Osteoblast (primary cell): Measurements from ENCODE around the gene GLIPR1. TPM values are rescaled to one million over a fixed set of nuclear protein-coding genes. Genes with fewer than 3 reads are reported as not detected.
"Not testable (repeated sequence)": the region's sequence is repeated elsewhere in the genome, so short reads cannot be mapped to it uniquely, and the experiment has no call there.

Experiments
- DNase-seq: peaks from one replicate; pipeline ENCODE4 v3.0.0; 2011; ENCODE audit warnings: low spot score, mixed read lengths; ENCODE audit not compliant: insufficient read length; ENCODE audit errors: missing footprints
- H2AFZ ChIP-seq: 2 replicates; pipeline ENCODE4 v1.6.0; 2011; ENCODE audit warnings: mild to moderate bottlenecking, low read length
- H3K27ac ChIP-seq: 2 replicates; pipeline ENCODE4 v1.5.1; 2011; ENCODE audit warnings: mild to moderate bottlenecking, low read depth, low read length, moderate library complexity
- H3K27me3 ChIP-seq: 2 replicates; pipeline ENCODE4 v1.6.0; 2012; ENCODE audit warnings: mild to moderate bottlenecking, control low read depth, inconsistent platforms, low read length, moderate library complexity; ENCODE audit not compliant: insufficient read depth
- H3K36me3 ChIP-seq: 2 replicates; pipeline ENCODE4 v1.5.1; 2011; ENCODE audit warnings: mild to moderate bottlenecking, low read length, control low read depth, moderate library complexity; ENCODE audit not compliant: insufficient read depth
- H3K4me1 ChIP-seq: 2 replicates; pipeline ENCODE4 v1.5.1; 2011; ENCODE audit warnings: mild to moderate bottlenecking, low read length, control low read depth, moderate library complexity; ENCODE audit not compliant: insufficient read depth
- H3K4me2 ChIP-seq: 2 replicates; pipeline ENCODE4 v1.6.0; 2011; ENCODE audit warnings: mild to moderate bottlenecking, low read length; ENCODE audit not compliant: insufficient read depth
- H3K4me3 ChIP-seq: fragments of 200-600 bp; sonication (generic); 3 replicates; pipeline ENCODE4 v1.5.1; 2012; ENCODE audit warnings: mild to moderate bottlenecking, low read length, inconsistent platforms; ENCODE audit not compliant: insufficient read depth
- H3K79me2 ChIP-seq: 2 replicates; pipeline ENCODE4 v1.6.0; 2012; ENCODE audit warnings: mild to moderate bottlenecking, low read length, control low read depth, inconsistent platforms; ENCODE audit not compliant: insufficient read depth
- H3K9me3 ChIP-seq: 2 replicates; pipeline ENCODE4 v1.5.1; 2011; ENCODE audit warnings: low read depth, low read length, control low read depth
- H4K20me1 ChIP-seq: 2 replicates; pipeline ENCODE4 v1.6.0; 2012; ENCODE audit warnings: mild to moderate bottlenecking, low read length, control low read depth; ENCODE audit not compliant: insufficient read depth
- total RNA-seq: library from RNA; depleted of rRNA; stranded (reverse); fragments of >200 nt; gene quantifications from 2 replicates; pipeline ENCODE4 v1.2.3, GENCODE V29; 2012
- TF ChIP-seq, protein P1 (sequence below): IDR thresholded peaks from 2 replicates; pipeline ENCODE4 v1.5.1; 2011; ENCODE audit warnings: mild to moderate bottlenecking, low read depth, low read length, moderate library complexity; ENCODE audit errors: extremely low read depth

GLIPR1 gene
- total RNA-seq, 1 donor: 83.2 TPM

DNA sequence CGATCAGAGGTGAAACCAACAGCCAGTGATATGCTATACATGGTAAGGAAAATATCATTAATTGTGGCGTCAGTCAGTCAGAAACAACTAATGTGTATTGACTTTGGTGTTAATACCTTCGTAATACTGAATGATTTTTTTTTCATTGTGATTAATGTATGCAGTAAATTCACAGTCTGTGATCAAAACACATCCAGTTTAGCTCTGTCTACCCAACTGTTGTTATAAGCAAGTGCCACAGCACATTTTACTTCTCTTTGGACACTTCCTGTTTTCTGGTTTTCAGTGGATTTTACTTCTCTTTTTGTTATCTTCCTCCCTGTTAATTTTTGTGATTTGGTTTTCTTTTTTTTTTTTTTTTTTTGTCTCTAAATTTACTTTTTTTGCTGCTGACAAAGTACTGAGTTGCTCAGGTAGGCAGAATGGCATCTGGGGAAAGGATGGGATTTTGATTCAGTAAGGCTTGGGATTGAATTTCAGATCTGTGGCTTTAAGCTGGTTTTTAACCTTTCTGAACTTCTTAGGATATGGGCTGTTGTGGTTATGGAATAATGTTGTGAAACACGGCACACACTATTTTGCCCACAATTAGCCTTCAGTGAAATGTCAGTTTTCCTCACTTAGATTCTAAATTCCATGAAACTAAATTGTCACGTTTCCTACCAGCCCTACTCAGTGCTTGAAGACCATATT is 604 bp downstream of the GLIPR1 start:
- Histone ChIP-seq H3K4me3 (peak overlapping the region; percentile 72), H3K79me2 (peaks cover 50% of the 10 kb centered on the region), H3K4me1 (peaks cover 60% of the 10 kb centered on the region), H3K27ac (peak overlapping the region; percentile 89), H4K20me1 (no peaks in the 10 kb centered on the region), H3K4me2 (peak overlapping the region; percentile 90), H2AFZ (no peak overlapping the region), H3K27me3 (no peaks in the 10 kb centered on the region), H3K36me3 (peaks cover 34% of the 10 kb centered on the region), H3K9me3 (no peaks in the 10 kb centered on the region)
- no peak for DNase-seq
- TF ChIP-seq, protein P1, sequence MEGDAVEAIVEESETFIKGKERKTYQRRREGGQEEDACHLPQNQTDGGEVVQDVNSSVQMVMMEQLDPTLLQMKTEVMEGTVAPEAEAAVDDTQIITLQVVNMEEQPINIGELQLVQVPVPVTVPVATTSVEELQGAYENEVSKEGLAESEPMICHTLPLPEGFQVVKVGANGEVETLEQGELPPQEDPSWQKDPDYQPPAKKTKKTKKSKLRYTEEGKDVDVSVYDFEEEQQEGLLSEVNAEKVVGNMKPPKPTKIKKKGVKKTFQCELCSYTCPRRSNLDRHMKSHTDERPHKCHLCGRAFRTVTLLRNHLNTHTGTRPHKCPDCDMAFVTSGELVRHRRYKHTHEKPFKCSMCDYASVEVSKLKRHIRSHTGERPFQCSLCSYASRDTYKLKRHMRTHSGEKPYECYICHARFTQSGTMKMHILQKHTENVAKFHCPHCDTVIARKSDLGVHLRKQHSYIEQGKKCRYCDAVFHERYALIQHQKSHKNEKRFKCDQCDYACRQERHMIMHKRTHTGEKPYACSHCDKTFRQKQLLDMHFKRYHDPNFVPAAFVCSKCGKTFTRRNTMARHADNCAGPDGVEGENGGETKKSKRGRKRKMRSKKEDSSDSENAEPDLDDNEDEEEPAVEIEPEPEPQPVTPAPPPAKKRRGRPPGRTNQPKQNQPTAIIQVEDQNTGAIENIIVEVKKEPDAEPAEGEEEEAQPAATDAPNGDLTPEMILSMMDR: no peak

DNA sequence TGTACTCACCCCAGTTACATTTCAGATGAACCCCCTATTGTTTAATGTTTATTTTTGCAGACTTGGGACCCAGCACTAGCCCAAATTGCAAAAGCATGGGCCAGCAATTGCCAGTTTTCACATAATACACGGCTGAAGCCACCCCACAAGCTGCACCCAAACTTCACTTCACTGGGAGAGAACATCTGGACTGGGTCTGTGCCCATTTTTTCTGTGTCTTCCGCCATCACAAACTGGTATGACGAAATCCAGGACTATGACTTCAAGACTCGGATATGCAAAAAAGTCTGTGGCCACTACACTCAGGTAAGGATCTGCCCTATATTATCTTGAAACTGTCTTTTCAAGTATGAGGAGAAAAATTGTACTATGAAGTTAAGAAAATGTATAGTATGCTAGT is 1.2 kb downstream of the GLIPR1 start:
- no peaks in the 10 kb centered on the region for H3K9me3 ChIP-seq
- no peak overlapping the region for H2AFZ ChIP-seq
- H3K4me1 ChIP-seq: peaks cover 65% of the 10 kb centered on the region
- H3K27me3 ChIP-seq: no peaks in the 10 kb centered on the region
- H3K4me2 ChIP-seq: peak overlapping the region; percentile 90
- peaks cover 56% of the 10 kb centered on the region for H3K79me2 ChIP-seq
- peaks cover 39% of the 10 kb centered on the region for H3K36me3 ChIP-seq
- peak overlapping the region; percentile 72 for H3K4me3 ChIP-seq
- no peak for DNase-seq
- peak overlapping the region; percentile 89 for H3K27ac ChIP-seq
- TF ChIP-seq, protein P1: no peak
- H4K20me1 ChIP-seq: no peaks in the 10 kb centered on the region

DNA sequence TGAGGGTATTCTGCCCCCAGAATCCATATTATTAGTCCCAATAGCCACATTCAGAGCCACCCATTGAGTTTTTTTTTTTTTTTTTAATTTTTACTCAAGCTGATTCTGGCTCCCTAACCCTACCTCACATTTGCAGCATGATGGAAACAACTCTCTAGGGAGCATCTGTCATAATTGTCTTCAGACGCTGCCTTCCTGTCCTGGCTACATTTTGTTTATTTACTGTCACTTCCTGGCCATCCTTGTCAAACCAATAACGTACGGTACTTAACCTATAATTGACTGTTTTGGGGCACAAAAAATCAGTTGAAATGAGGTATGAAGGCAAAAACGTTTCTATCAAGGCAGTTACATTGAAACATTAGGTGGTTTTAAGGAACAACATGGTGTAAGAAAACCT is 2.1 kb downstream of the GLIPR1 start:
- Histone ChIP-seq H3K4me1 (peaks cover 74% of the 10 kb centered on the region), H3K36me3 (peaks cover 48% of the 10 kb centered on the region), H3K79me2 (peaks cover 65% of the 10 kb centered on the region), H3K27me3 (no peaks in the 10 kb centered on the region), H3K9me3 (no peaks in the 10 kb centered on the region), H4K20me1 (no peaks in the 10 kb centered on the region), H3K27ac (peak overlapping the region; percentile 89), H2AFZ (no peak overlapping the region), H3K4me2 (peak overlapping the region; percentile 90), H3K4me3 (peak overlapping the region; percentile 72)
- TF ChIP-seq, protein P1: no peak
- no peak for DNase-seq

DNA sequence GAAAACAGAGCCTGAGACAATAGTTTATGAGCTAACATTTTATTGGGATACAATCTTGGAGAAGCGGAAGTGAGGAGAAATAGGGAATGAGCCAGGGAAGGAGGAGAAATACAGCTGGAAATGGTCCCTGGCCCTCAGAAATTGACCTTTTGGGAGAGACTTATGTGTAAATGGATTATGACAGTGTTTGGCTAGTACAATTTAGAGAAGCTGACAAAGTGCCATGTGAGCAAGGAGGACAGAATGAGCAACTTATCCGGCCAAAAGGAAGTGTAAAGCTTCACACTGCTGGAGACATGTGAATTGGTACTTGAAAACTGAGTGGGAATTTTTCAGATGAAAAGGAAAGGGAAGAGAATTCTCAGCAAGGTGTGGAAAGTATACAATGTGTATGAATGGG is 2.9 kb downstream of the GLIPR1 start:
- DNase-seq: no peak

DNA sequence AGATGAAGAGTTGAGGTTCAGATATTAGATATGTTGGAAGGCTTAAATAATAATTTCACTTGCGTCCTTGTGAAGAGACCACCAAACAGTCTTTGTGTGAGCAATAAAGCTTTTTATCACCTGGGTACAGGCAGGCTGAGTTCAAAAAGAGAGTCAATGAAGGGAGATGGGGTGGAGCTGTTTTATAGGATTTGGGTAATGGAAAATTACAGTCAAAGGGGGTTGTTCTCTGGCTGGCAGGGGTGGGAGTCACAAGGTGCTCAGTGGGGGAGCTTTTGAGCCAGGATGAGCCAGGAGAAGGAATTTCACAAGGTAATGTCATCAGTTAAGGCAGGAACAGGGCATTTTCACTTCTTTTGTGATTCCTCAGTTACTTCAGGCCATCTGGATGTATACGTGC is 3.9 kb downstream of the GLIPR1 start:
- H3K4me1 ChIP-seq: peaks cover 73% of the 10 kb centered on the region

More for the DNA sequence above, 2.9 kb downstream of the GLIPR1 start:
- Histone ChIP-seq H3K4me2 (peak overlapping the region; percentile 90), H3K4me1 (peaks cover 73% of the 10 kb centered on the region), H3K27me3 (no peaks in the 10 kb centered on the region), H2AFZ (no peak overlapping the region), H3K4me3 (peak overlapping the region; percentile 72), H3K27ac (peak overlapping the region; percentile 89), H3K79me2 (peaks cover 69% of the 10 kb centered on the region), H4K20me1 (no peaks in the 10 kb centered on the region), H3K36me3 (peaks cover 53% of the 10 kb centered on the region), H3K9me3 (no peaks in the 10 kb centered on the region)
- TF ChIP-seq, protein P1: no peak

More for the DNA sequence above, 3.9 kb downstream of the GLIPR1 start:
- Histone ChIP-seq H3K79me2 (peaks cover 72% of the 10 kb centered on the region), H3K4me3 (peak overlapping the region; percentile 72), H3K4me2 (peak overlapping the region; percentile 90), H3K36me3 (peaks cover 58% of the 10 kb centered on the region), H3K27ac (peak overlapping the region; percentile 89)
- H3K9me3 ChIP-seq, DNase-seq, H3K27me3 ChIP-seq, H2AFZ ChIP-seq, H4K20me1 ChIP-seq: not testable (repeated sequence)
